ENCODE measurements around the gene UBASH3A. TPM values are rescaled to one million over a fixed set of nuclear protein-coding genes. Genes with fewer than 3 reads are reported as not detected.

Gene UBASH3A
- total and polyA plus RNA-seq, 2 donors (not counting 1 experiment from before 2014, with no cell fraction given), result 0.12 to 0.33 TPM

DNA sequence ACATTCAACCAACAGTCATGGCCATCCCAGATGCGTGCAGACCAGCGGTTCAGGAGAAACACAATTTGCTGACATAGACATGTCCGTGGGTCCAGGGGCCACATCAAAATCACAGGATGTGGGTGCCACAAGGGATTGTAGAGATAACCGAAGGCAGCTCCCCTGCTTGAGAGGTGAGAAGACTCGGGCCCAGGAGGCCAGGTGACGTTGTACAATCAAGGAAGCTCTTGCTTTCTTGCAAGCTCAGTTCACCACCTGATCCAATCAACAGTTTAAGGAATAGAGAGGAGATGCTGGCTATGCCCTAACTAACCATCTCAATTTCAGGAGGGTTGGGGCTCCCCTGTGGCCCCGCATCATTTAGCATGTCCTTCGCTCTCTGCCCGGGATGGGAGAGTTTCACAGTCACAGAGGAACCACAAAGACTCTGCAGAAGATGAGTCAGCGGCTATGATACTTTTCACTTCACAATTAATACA lies 19.5 kb downstream of the UBASH3A start:
- Mint-ChIP-seq H3K27me3 (peaks cover 39% of the 10 kb centered on the region), H3K4me1 (peaks cover 25% of the 10 kb centered on the region), H3K9me3 (ENCODE audit: insufficient read depth) (no peaks in the 10 kb centered on the region), H3K4me3 (no peak overlapping the region), H3K27ac (peak overlapping the region; percentile 50)
- Histone ChIP-seq H3K4me1 (ENCODE audit: control insufficient read depth in 2 of 2, insufficient read depth in 2 of 2, low read length in 2 of 2) (peaks cover 18 to 28% of the 10 kb centered on the region in 2 donors), H2AFZ (ENCODE audit: insufficient read depth, low read depth, low read length, poor library complexity, severe bottlenecking) (no peak overlapping the region), H3K79me2 (ENCODE audit: control insufficient read depth, insufficient read depth, low read length) (no peaks in the 10 kb centered on the region), H3K27me3 (replicated peaks in 1 of 4; ENCODE audit: control extremely low read depth in 1 of 4, control insufficient read depth in 3 of 4, insufficient read depth in 4 of 4, low read length in 3 of 4) (peaks cover 0 to 32% (median 10%) of the 10 kb centered on the region in 4 experiments), H4K20me1 (ENCODE audit: control insufficient read depth, insufficient read depth, low read length, poor library complexity, severe bottlenecking) (no peaks in the 10 kb centered on the region), H3K9me3 (ENCODE audit: control extremely low read depth in 1 of 3, control insufficient read depth in 2 of 3, insufficient read depth in 1 of 3, low read length in 2 of 3) (peaks cover 0 to 9% (median 5%) of the 10 kb centered on the region in 3 donors), H3K4me2 (replicated peaks; ENCODE audit: low read depth, low read length, poor library complexity, severe bottlenecking) (no peak overlapping the region), H3K9ac (ENCODE audit: low read length) (no peak overlapping the region), H3K4me3 (ENCODE audit: control extremely low read depth in 1 of 5, extremely low read depth in 1 of 5, insufficient read depth in 1 of 5, low read depth in 2 of 5, low read length in 4 of 5) (no peak overlapping the region), H3K27ac (ENCODE audit: low read length in 2 of 2) (no peak overlapping the region), H3K36me3 (replicated peaks in 1 of 2; ENCODE audit: control extremely low read depth in 1 of 2, control insufficient read depth in 1 of 2, extremely low read depth in 1 of 2, insufficient read depth in 2 of 2, low read length in 1 of 2) (no peaks in the 10 kb centered on the region)
- POLR2A ChIA-PET, result no interaction called here
- no peak for ATAC-seq (ENCODE audit: low read depth)
- DNase-seq, result no peak
- intact Hi-C loops (cut with micrococcal nuclease), result no loop called here
- 53% methylated on average over 8 of the region's 10 CpGs for WGBS (ENCODE audit: insufficient coverage)
- TF ChIP-seq EZH2 (IDR thresholded peaks at IDR 0.05; ENCODE audit: borderline replicate concordance, insufficient read depth, low read depth, low read length, poor library complexity, severe bottlenecking), result no peak
- TF ChIP-seq, protein P1, sequence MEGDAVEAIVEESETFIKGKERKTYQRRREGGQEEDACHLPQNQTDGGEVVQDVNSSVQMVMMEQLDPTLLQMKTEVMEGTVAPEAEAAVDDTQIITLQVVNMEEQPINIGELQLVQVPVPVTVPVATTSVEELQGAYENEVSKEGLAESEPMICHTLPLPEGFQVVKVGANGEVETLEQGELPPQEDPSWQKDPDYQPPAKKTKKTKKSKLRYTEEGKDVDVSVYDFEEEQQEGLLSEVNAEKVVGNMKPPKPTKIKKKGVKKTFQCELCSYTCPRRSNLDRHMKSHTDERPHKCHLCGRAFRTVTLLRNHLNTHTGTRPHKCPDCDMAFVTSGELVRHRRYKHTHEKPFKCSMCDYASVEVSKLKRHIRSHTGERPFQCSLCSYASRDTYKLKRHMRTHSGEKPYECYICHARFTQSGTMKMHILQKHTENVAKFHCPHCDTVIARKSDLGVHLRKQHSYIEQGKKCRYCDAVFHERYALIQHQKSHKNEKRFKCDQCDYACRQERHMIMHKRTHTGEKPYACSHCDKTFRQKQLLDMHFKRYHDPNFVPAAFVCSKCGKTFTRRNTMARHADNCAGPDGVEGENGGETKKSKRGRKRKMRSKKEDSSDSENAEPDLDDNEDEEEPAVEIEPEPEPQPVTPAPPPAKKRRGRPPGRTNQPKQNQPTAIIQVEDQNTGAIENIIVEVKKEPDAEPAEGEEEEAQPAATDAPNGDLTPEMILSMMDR (IDR thresholded peaks at IDR 0.05), result no peak
- CTCF ChIA-PET, result no interaction called here

DNA sequence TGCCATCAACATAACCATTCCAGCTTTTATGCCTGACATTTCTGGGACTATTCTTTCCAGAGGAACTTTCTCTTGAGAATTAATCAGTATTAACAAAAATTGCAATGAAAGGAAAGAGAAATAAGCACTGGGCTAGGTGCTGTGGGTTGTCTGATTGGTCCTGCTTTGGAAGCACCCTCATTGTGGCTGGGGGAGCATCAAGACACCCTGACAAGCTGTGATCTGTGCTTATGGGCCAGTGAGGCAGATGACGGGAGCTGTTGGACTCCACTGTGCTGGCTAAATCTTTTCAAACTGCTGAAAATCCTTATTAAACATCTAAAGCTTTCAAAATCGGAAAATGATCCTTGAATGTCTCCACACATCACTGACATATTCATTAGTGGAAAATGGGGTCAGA lies 20.0 kb downstream of the UBASH3A start:
- no peak overlapping the region for H3K9ac ChIP-seq (ENCODE audit: low read length)
- Mint-ChIP-seq H3K4me3 (no peak overlapping the region), H3K27ac (no peak overlapping the region), H3K27me3 (peaks cover 34% of the 10 kb centered on the region), H3K4me1 (peaks cover 25% of the 10 kb centered on the region), H3K9me3 (ENCODE audit: insufficient read depth) (no peaks in the 10 kb centered on the region)
- H2AFZ ChIP-seq (ENCODE audit: insufficient read depth, low read depth, low read length, poor library complexity, severe bottlenecking), result no peak overlapping the region
- no peak for TF ChIP-seq EZH2 (IDR thresholded peaks at IDR 0.05; ENCODE audit: borderline replicate concordance, insufficient read depth, low read depth, low read length, poor library complexity, severe bottlenecking)
- TF ChIP-seq, protein P1 (IDR thresholded peaks at IDR 0.05), result no peak
- H3K9me3 ChIP-seq (ENCODE audit: control extremely low read depth in 1 of 3, control insufficient read depth in 2 of 3, insufficient read depth in 1 of 3, low read length in 2 of 3), result peaks cover 0 to 9% (median 5%) of the 10 kb centered on the region in 3 donors
- no peak overlapping the region for H3K4me2 ChIP-seq (replicated peaks; ENCODE audit: low read depth, low read length, poor library complexity, severe bottlenecking)
- ChIA-PET POLR2A (no interaction called here), CTCF (no interaction called here)
- no peak overlapping the region for H3K4me3 ChIP-seq (ENCODE audit: control extremely low read depth in 1 of 5, extremely low read depth in 1 of 5, insufficient read depth in 1 of 5, low read depth in 2 of 5, low read length in 4 of 5)
- H3K27me3 ChIP-seq (replicated peaks in 1 of 4; ENCODE audit: control extremely low read depth in 1 of 4, control insufficient read depth in 3 of 4, insufficient read depth in 4 of 4, low read length in 3 of 4), result peaks cover 0 to 32% (median 10%) of the 10 kb centered on the region in 4 experiments
- WGBS (ENCODE audit: insufficient coverage), result no CpG with 5 or more reads among the region's 2 CpGs
- ATAC-seq (ENCODE audit: low read depth) (no peak), DNase-seq (no peak)
- H3K4me1 ChIP-seq (ENCODE audit: control insufficient read depth in 2 of 2, insufficient read depth in 2 of 2, low read length in 2 of 2), result peaks cover 18 to 28% of the 10 kb centered on the region in 2 donors
- no peaks in the 10 kb centered on the region for H4K20me1 ChIP-seq (ENCODE audit: control insufficient read depth, insufficient read depth, low read length, poor library complexity, severe bottlenecking)
- H3K79me2 ChIP-seq (ENCODE audit: control insufficient read depth, insufficient read depth, low read length), result no peaks in the 10 kb centered on the region
- no peak overlapping the region for H3K27ac ChIP-seq (ENCODE audit: low read length in 2 of 2)
- H3K36me3 ChIP-seq (replicated peaks in 1 of 2; ENCODE audit: control extremely low read depth in 1 of 2, control insufficient read depth in 1 of 2, extremely low read depth in 1 of 2, insufficient read depth in 2 of 2, low read length in 1 of 2), result no peaks in the 10 kb centered on the region
- intact Hi-C loops (cut with micrococcal nuclease), result no loop called here

Measured in B cell (primary cell).